Thyroid gland (tissue), 4 donors: ENCODE results near the gene CRK.

ENCODE experiments used
- POLR2A ChIP-seq, 2 donors: fragments of 450-650 bp; IDR thresholded peaks; one replicate each; pipeline ENCODE4 v1.6.1; 2017; ENCODE audit warnings: antibody characterized with exemption in 2 of 2, mild to moderate bottlenecking in 2 of 2, moderate library complexity in 1 of 2
- TF ChIP-seq, protein P1 (sequence below), 6 experiments: fragments of 200-600 bp in 3 of 6; fragments of 450-650 bp in 3 of 6; sonication (generic) in 3 of 6; IDR thresholded peaks; one replicate each; pipeline ENCODE4 v1.5.1; 2016 to 2019; ENCODE audit warnings: antibody characterized with exemption in 6 of 6, mild to moderate bottlenecking in 2 of 6, inconsistent platforms in 1 of 6, moderate library complexity in 1 of 6

DNA sequence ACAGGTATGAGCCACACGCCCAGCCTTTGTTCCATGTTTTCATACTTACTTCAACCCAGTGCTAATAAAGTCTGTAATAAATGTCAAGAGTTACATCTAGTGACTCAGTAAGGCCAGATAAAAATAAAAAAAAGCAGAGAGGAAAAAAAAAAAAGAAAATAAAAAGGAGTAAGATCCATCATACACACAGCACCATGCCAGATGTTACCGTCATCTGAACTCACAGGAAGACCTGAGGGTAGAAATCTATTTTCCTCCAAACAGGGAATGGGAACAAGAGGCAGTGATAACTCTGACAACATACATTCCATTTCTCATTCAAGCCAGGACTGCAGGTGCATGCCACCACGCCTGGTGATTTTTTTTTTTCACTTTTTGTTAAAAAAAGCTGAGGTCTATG lies 20.7 kb downstream of the CRK start:
- TF ChIP-seq, protein P1, sequence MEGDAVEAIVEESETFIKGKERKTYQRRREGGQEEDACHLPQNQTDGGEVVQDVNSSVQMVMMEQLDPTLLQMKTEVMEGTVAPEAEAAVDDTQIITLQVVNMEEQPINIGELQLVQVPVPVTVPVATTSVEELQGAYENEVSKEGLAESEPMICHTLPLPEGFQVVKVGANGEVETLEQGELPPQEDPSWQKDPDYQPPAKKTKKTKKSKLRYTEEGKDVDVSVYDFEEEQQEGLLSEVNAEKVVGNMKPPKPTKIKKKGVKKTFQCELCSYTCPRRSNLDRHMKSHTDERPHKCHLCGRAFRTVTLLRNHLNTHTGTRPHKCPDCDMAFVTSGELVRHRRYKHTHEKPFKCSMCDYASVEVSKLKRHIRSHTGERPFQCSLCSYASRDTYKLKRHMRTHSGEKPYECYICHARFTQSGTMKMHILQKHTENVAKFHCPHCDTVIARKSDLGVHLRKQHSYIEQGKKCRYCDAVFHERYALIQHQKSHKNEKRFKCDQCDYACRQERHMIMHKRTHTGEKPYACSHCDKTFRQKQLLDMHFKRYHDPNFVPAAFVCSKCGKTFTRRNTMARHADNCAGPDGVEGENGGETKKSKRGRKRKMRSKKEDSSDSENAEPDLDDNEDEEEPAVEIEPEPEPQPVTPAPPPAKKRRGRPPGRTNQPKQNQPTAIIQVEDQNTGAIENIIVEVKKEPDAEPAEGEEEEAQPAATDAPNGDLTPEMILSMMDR (IDR thresholded peaks at IDR 0.05) = no peak
- TF ChIP-seq POLR2A (IDR thresholded peaks at IDR 0.05) = no peak
